Rectal smooth muscle tissue (tissue), 1 donor: ENCODE results near the gene GSDME.

Source experiments
- H3K27ac ChIP-seq: one replicate; pipeline ENCODE4 v1.7.0; 2013; ENCODE audit warnings: low read depth, low read length, inconsistent platforms
- H3K27me3 ChIP-seq: one replicate; pipeline ENCODE4 v1.7.0; 2013; ENCODE audit warnings: low read length; ENCODE audit not compliant: control insufficient read depth, insufficient read depth
- H3K36me3 ChIP-seq: one replicate; pipeline ENCODE4 v1.7.0; 2013; ENCODE audit warnings: low read length; ENCODE audit not compliant: control insufficient read depth, insufficient read depth
- H3K4me1 ChIP-seq: one replicate; pipeline ENCODE4 v1.7.0; 2013; ENCODE audit warnings: low read length; ENCODE audit not compliant: control insufficient read depth, insufficient read depth
- H3K4me3 ChIP-seq: one replicate; pipeline ENCODE4 v1.7.0; 2013; ENCODE audit warnings: low read length
- H3K9ac ChIP-seq: one replicate; pipeline ENCODE4 v1.7.0; 2013; ENCODE audit warnings: low read length

The GSDME gene

GRCh38 chr7:24713850-24714675 is 43.2 kb downstream of the GSDME start:
- Histone ChIP-seq H3K27ac (no peak overlapping the region), H3K36me3 (no peaks in the 10 kb centered on the region), H3K27me3 (no peaks in the 10 kb centered on the region), H3K4me3 (no peak overlapping the region), H3K9ac (no peak overlapping the region), H3K4me1 (no peaks in the 10 kb centered on the region)

- Histone ChIP-seq H3K27ac (no peak overlapping the region), H3K9ac (no peak overlapping the region), H3K4me1 (no peaks in the 10 kb centered on the region), H3K27me3 (no peaks in the 10 kb centered on the region), H3K4me3 (no peak overlapping the region), H3K36me3 (no peaks in the 10 kb centered on the region)
Observed at GRCh38 chr7:24713039-24713793, 44.0 kb downstream of the GSDME start.

GRCh38 chr7:24709585-24710360 is 47.5 kb downstream of the GSDME start:
- Histone ChIP-seq H3K27me3 (no peaks in the 10 kb centered on the region), H3K9ac (no peak overlapping the region), H3K4me1 (no peaks in the 10 kb centered on the region), H3K36me3 (no peaks in the 10 kb centered on the region), H3K27ac (no peak overlapping the region), H3K4me3 (no peak overlapping the region)

- Histone ChIP-seq H3K27me3 (no peaks in the 10 kb centered on the region), H3K4me1 (no peaks in the 10 kb centered on the region), H3K27ac (no peak overlapping the region), H3K9ac (no peak overlapping the region), H3K36me3 (no peaks in the 10 kb centered on the region), H3K4me3 (no peak overlapping the region)
Observed at GRCh38 chr7:24709051-24709450, 48.2 kb downstream of the GSDME start.

GRCh38 chr7:24707988-24708615 is 49.2 kb downstream of the GSDME start:
- H3K27ac ChIP-seq = no peak overlapping the region

GRCh38 chr7:24706211-24707170 is 50.8 kb downstream of the GSDME start:
- Histone ChIP-seq H3K27ac (no peak overlapping the region), H3K4me1 (peaks cover 4% of the 10 kb centered on the region), H3K9ac (no peak overlapping the region), H3K27me3 (no peaks in the 10 kb centered on the region), H3K4me3 (no peak overlapping the region), H3K36me3 (no peaks in the 10 kb centered on the region)

More at GRCh38 chr7:24707988-24708615, 49.2 kb downstream of the GSDME start:
- H3K36me3 ChIP-seq = no peaks in the 10 kb centered on the region
- no peaks in the 10 kb centered on the region for H3K27me3 ChIP-seq
- no peak overlapping the region for H3K9ac ChIP-seq
- no peaks in the 10 kb centered on the region for H3K4me1 ChIP-seq
- H3K4me3 ChIP-seq = no peak overlapping the region

DNA sequence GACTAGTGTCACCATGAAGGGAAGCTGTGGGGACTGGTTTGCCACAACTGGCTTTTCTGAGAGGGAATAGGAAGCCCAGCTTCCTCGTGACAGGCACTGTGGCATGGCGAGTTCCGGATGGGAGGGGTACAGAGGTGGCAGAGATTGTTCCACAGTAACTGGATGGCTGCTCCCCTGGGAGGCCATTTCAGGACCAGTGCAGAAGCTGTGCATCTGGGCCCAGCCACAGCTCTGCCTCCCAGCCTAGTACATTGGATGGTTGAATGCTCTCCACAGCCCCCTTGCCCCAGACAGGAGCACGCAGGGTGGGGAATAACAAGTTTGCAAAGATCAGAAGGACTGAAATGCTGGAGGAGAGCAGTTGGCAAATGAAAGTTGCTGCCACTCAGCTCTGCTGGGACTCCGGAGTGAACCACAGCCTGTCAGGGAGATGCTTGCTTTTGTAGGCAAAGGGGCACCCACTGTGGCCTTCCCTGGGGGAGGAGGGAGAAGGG is 51.8 kb downstream of the GSDME start:
- Histone ChIP-seq H3K27ac (no peak overlapping the region), H3K36me3 (no peaks in the 10 kb centered on the region), H3K4me3 (no peak overlapping the region), H3K4me1 (peaks cover 4% of the 10 kb centered on the region), H3K9ac (no peak overlapping the region), H3K27me3 (no peaks in the 10 kb centered on the region)

- no peak overlapping the region for H3K9ac ChIP-seq
- H3K4me1 ChIP-seq = peaks cover 4% of the 10 kb centered on the region
- no peaks in the 10 kb centered on the region for H3K36me3 ChIP-seq
- no peak overlapping the region for H3K27ac ChIP-seq
- no peaks in the 10 kb centered on the region for H3K27me3 ChIP-seq
- H3K4me3 ChIP-seq = no peak overlapping the region
Observed at GRCh38 chr7:24704311-24704710, 53.0 kb downstream of the GSDME start.

GRCh38 chr7:24703296-24703695 is 54.0 kb downstream of the GSDME start:
- H3K36me3 ChIP-seq = no peaks in the 10 kb centered on the region
- no peak overlapping the region for H3K27ac ChIP-seq
- no peak overlapping the region for H3K4me3 ChIP-seq
- H3K4me1 ChIP-seq = peaks cover 4% of the 10 kb centered on the region
- H3K9ac ChIP-seq = no peak overlapping the region
- H3K27me3 ChIP-seq = no peaks in the 10 kb centered on the region

DNA sequence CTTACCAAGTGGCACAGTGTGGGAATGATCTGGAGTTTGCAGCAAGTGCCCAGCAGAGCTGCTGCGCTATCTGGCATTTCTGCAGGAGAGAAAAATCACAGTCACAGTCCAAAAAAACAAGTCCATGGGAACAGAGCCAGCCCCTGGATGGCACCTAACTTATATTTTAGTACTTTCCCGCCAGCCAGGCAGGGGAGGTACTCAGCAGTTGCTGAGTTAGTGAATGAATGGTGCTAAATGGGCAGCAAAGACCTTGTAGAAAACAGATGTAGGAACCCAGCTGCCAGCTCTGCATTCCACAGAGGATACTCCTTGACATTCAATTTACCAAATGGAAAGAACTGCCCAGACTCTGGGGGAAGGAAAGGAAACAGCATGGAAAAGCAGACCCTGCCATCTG is 54.5 kb downstream of the GSDME start:
- Histone ChIP-seq H3K9ac (no peak overlapping the region), H3K27ac (no peak overlapping the region), H3K27me3 (no peaks in the 10 kb centered on the region), H3K4me1 (peaks cover 4% of the 10 kb centered on the region), H3K36me3 (no peaks in the 10 kb centered on the region), H3K4me3 (no peak overlapping the region)
